SJSA1 (cell line): Measurements from ENCODE around the gene NCKAP5. TPM values are rescaled to one million over a fixed set of nuclear protein-coding genes. Genes with fewer than 3 reads are reported as not detected.

Source experiments
- DNase-seq, 2 experiments: peaks; one replicate each; pipeline ENCODE4 v3.0.0-alpha.2; 2015 to 2020; ENCODE audit warnings: low spot score in 2 of 2, low read depth in 1 of 2
- H3K27ac ChIP-seq: fragments of 250-450 bp; sonication (Bioruptor Pico); 2 replicates; pipeline ENCODE4 v1.5.1; 2020; ENCODE audit warnings: mild to moderate bottlenecking, moderate library complexity
- H3K27me3 ChIP-seq: fragments of 250-450 bp; sonication (Bioruptor Pico); replicated peaks from 2 replicates; pipeline ENCODE4 v1.5.1; 2020; ENCODE audit warnings: mild to moderate bottlenecking, moderate library complexity
- H3K36me3 ChIP-seq: fragments of 250-450 bp; sonication (Bioruptor Pico); 2 replicates; pipeline ENCODE4 v1.5.1; 2020; ENCODE audit warnings: mild to moderate bottlenecking
- H3K4me1 ChIP-seq: fragments of 250-450 bp; sonication (Bioruptor Pico); replicated peaks from 2 replicates; pipeline ENCODE4 v1.6.1; 2021; ENCODE audit warnings: mild to moderate bottlenecking
- H3K4me3 ChIP-seq: fragments of 250-450 bp; sonication (Bioruptor Pico); 2 replicates; pipeline ENCODE4 v1.5.1; 2020; ENCODE audit warnings: mild to moderate bottlenecking
- H3K9me3 ChIP-seq: fragments of 250-450 bp; sonication (Bioruptor Pico); replicated peaks from 2 replicates; pipeline ENCODE4 v1.5.1; 2020; ENCODE audit warnings: mild to moderate bottlenecking
- total RNA-seq: library from RNA; depleted of rRNA; stranded (reverse); fragments of >200 nt; shearing (Covaris generic); gene quantifications from 2 replicates; pipeline ENCODE4 v1.2.3, GENCODE V29; 2014

Gene NCKAP5
- total RNA-seq, 1 experiment from 2014 or later: 2.5 TPM

- H3K9me3 ChIP-seq: no peaks in the 10 kb centered on the region
- peak in 1 of 2 experiments; percentile 78 for DNase-seq
- no peak overlapping the region for H3K4me3 ChIP-seq
- H3K4me1 ChIP-seq: peaks cover 15% of the 10 kb centered on the region
- H3K27me3 ChIP-seq: no peaks in the 10 kb centered on the region
- no peaks in the 10 kb centered on the region for H3K36me3 ChIP-seq
- H3K27ac ChIP-seq: peak overlapping the region; percentile 55
These were observed 265.1 kb downstream of the NCKAP5 start for GRCh38 chr2:133303150-133303549.

GRCh38 chr2:133296401-133296800 lies 271.9 kb downstream of the NCKAP5 start:
- DNase-seq: no peak
- H3K36me3 ChIP-seq: no peaks in the 10 kb centered on the region
- H3K4me1 ChIP-seq: peaks cover 12% of the 10 kb centered on the region

GRCh38 chr2:133293544-133294353 lies 274.5 kb downstream of the NCKAP5 start:
- Histone ChIP-seq H3K4me1 (peaks cover 18% of the 10 kb centered on the region), H3K4me3 (no peak overlapping the region), H3K27ac (peak overlapping the region; percentile 25), H3K36me3 (no peaks in the 10 kb centered on the region), H3K27me3 (no peaks in the 10 kb centered on the region), H3K9me3 (no peaks in the 10 kb centered on the region)
- DNase-seq: peak in 1 of 2 experiments; percentile 34

More at GRCh38 chr2:133296401-133296800, 271.9 kb downstream of the NCKAP5 start:
- no peak overlapping the region for H3K27ac ChIP-seq
- H3K27me3 ChIP-seq: no peaks in the 10 kb centered on the region
- H3K4me3 ChIP-seq: no peak overlapping the region
- no peaks in the 10 kb centered on the region for H3K9me3 ChIP-seq

- Histone ChIP-seq H3K4me1 (peaks cover 33% of the 10 kb centered on the region), H3K4me3 (no peak overlapping the region), H3K27me3 (no peaks in the 10 kb centered on the region), H3K27ac (no peak overlapping the region), H3K9me3 (no peaks in the 10 kb centered on the region), H3K36me3 (no peaks in the 10 kb centered on the region)
- DNase-seq: no peak
These were observed 276.0 kb downstream of the NCKAP5 start for GRCh38 chr2:133292259-133292658.

- H3K4me3 ChIP-seq: no peak overlapping the region
- H3K27ac ChIP-seq: peak overlapping the region; percentile 86
- DNase-seq: peak in 1 of 2 experiments; percentile 85
- peaks cover 35% of the 10 kb centered on the region for H3K4me1 ChIP-seq
- H3K36me3 ChIP-seq: no peaks in the 10 kb centered on the region
- H3K27me3 ChIP-seq: no peaks in the 10 kb centered on the region
- H3K9me3 ChIP-seq: no peaks in the 10 kb centered on the region
These were observed 280.6 kb downstream of the NCKAP5 start for GRCh38 chr2:133287709-133288108.

GRCh38 chr2:133286326-133286922 lies 281.8 kb downstream of the NCKAP5 start:
- no peaks in the 10 kb centered on the region for H3K27me3 ChIP-seq
- peaks cover 35% of the 10 kb centered on the region for H3K4me1 ChIP-seq
- H3K9me3 ChIP-seq: no peaks in the 10 kb centered on the region
- DNase-seq: peak in 1 of 2 experiments; percentile 42
- no peak overlapping the region for H3K4me3 ChIP-seq
- H3K27ac ChIP-seq: peak overlapping the region; percentile 54
- no peaks in the 10 kb centered on the region for H3K36me3 ChIP-seq

GRCh38 chr2:133273031-133273430 lies 295.2 kb downstream of the NCKAP5 start:
- H3K27ac ChIP-seq: no peak overlapping the region
- H3K4me3 ChIP-seq: no peak overlapping the region
- DNase-seq: no peak
- no peaks in the 10 kb centered on the region for H3K27me3 ChIP-seq
- no peaks in the 10 kb centered on the region for H3K9me3 ChIP-seq
- no peaks in the 10 kb centered on the region for H3K4me1 ChIP-seq
- H3K36me3 ChIP-seq: no peaks in the 10 kb centered on the region

GRCh38 chr2:133271105-133271504 lies 297.2 kb downstream of the NCKAP5 start:
- Histone ChIP-seq H3K27ac (no peak overlapping the region), H3K4me1 (peaks cover 7% of the 10 kb centered on the region), H3K27me3 (no peaks in the 10 kb centered on the region), H3K36me3 (no peaks in the 10 kb centered on the region), H3K9me3 (no peaks in the 10 kb centered on the region), H3K4me3 (no peak overlapping the region)
- no peak for DNase-seq

GRCh38 chr2:133270550-133270949 lies 297.7 kb downstream of the NCKAP5 start:
- no peak for DNase-seq

GRCh38 chr2:133266926-133267590 lies 301.2 kb downstream of the NCKAP5 start:
- Histone ChIP-seq H3K27me3 (no peaks in the 10 kb centered on the region), H3K4me1 (peaks cover 17% of the 10 kb centered on the region), H3K4me3 (peak overlapping the region; percentile 57), H3K9me3 (no peaks in the 10 kb centered on the region), H3K36me3 (no peaks in the 10 kb centered on the region), H3K27ac (no peak overlapping the region)
- DNase-seq: peak in 1 of 2 experiments; percentile 19

More at GRCh38 chr2:133270550-133270949, 297.7 kb downstream of the NCKAP5 start:
- no peak overlapping the region for H3K27ac ChIP-seq
- H3K4me3 ChIP-seq: no peak overlapping the region
- no peaks in the 10 kb centered on the region for H3K36me3 ChIP-seq
- no peaks in the 10 kb centered on the region for H3K27me3 ChIP-seq
- H3K9me3 ChIP-seq: no peaks in the 10 kb centered on the region
- H3K4me1 ChIP-seq: peaks cover 12% of the 10 kb centered on the region

- Histone ChIP-seq H3K9me3 (no peaks in the 10 kb centered on the region), H3K4me3 (peak overlapping the region; percentile 57), H3K4me1 (peaks cover 17% of the 10 kb centered on the region), H3K27me3 (no peaks in the 10 kb centered on the region), H3K36me3 (no peaks in the 10 kb centered on the region), H3K27ac (0 out of 2 replicates have a peak overlapping the region, but pooled peaks have one; percentile 17)
- DNase-seq: peak; percentile 42 to 47
These were observed 302.0 kb downstream of the NCKAP5 start for GRCh38 chr2:133266041-133266925.

GRCh38 chr2:133265432-133265949 lies 302.8 kb downstream of the NCKAP5 start:
- H3K4me3 ChIP-seq: no peak overlapping the region
- no peaks in the 10 kb centered on the region for H3K36me3 ChIP-seq
- H3K4me1 ChIP-seq: peaks cover 17% of the 10 kb centered on the region
- no peaks in the 10 kb centered on the region for H3K9me3 ChIP-seq
- H3K27me3 ChIP-seq: no peaks in the 10 kb centered on the region
- no peak overlapping the region for H3K27ac ChIP-seq
- DNase-seq: no peak

GRCh38 chr2:133264989-133265401 lies 303.3 kb downstream of the NCKAP5 start:
- Histone ChIP-seq H3K4me1 (peaks cover 17% of the 10 kb centered on the region), H3K27me3 (no peaks in the 10 kb centered on the region), H3K27ac (no peak overlapping the region), H3K9me3 (no peaks in the 10 kb centered on the region), H3K4me3 (no peak overlapping the region), H3K36me3 (no peaks in the 10 kb centered on the region)
- no peak for DNase-seq
